Erythroblast (primary cell): ENCODE measurements around the gene MRPL14.

Experiments used
- GATA1 ChIP-seq: IDR thresholded peaks from 2 replicates; pipeline ENCODE4 v1.6.1; 2011; ENCODE audit warnings: low read depth, mild to moderate bottlenecking, control low read depth, low read length, moderate library complexity
- POLR2A ChIP-seq: IDR thresholded peaks from 2 replicates; pipeline ENCODE4 v1.6.1; 2011; ENCODE audit warnings: mild to moderate bottlenecking, low read length

- TF ChIP-seq POLR2A (no peak), GATA1 (no peak)
Measured at GRCh38 chr6:44110966-44111365, 16.3 kb downstream of the MRPL14 start.
